HG02970 (cell line): ENCODE measurements around the gene NPIPA1.
"Not testable (repeated sequence)": the region's sequence is repeated elsewhere in the genome, so short reads cannot be mapped to it uniquely, and the experiment has no call there.

Experiments used
- ATAC-seq: cut with Tn5 transposase; IDR thresholded peaks from one replicate; pipeline ENCODE4 v1.9.1; 2021; ENCODE audit warnings: mild to moderate bottlenecking, moderate library complexity, moderate number of reproducible peaks; ENCODE audit not compliant: unreplicated experiment, low FRiP score

The NPIPA1 gene

DNA sequence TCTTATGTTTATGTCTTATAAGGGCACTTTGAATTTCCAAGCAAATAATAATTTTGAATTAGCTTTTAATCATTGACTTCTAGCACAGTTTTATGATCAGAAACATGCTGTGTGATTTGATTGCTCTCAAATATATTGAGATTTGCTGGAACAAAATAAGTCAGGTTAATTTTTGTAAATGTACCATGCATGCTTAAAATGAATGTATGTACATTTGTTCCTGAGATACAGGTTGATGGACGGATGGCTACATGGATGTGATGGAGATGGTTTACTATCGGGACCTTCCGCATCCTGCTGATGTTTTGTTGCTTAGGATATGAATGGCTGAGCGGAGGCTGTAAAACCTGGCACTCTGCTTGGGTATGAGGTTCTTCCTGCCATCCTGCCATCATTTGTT, at the start of gene NPIPA1:
TSS of gene NPIPA1 (plus strand) at position 301 of the 400 bp plus-strand sequence. CDS start at position 301, 0 bp downstream.
- ATAC-seq, result not testable (repeated sequence)

DNA sequence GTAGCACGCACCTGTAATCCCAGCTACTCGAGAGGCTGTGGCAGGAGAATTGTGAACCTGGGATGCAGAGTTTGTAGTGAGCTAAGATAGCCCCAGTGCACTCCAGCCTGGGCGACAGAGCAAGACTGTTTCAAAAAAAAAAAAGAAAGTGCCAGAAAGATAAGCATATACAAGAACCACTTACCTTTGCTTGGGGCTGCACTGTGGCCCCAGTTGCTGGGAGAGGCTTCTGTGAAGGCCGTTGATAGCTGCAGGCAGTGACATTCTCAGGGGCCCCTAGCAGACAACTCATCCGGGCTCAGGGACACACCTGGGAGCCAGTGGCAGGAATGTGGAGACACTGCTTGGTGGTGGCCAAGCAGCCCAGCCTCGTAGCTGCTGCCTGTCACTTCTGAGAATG, 45.1 kb upstream of the NPIPA1 start:
- ATAC-seq, result not testable (repeated sequence)

DNA sequence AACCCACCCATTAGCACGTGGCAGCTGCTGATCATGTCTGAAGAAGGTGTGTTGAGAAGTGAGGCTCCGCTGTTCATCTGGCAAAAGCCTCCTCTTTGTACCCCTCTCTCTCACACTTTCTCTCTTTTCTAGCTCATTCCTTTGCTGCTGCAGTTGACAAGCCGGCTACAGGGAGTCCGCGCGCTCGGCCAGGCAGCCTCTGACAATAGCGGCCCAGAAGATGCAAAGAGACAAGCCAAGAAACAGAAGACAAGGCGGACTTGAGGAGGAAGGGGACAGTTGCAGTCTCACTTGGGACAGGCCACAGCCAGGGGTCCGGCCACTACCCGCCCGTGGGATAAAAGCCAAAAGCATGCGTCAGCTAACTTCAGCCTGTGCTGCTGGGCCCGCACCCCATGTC, 41.9 kb upstream of the NPIPA1 start:
- not testable (repeated sequence) for ATAC-seq

DNA sequence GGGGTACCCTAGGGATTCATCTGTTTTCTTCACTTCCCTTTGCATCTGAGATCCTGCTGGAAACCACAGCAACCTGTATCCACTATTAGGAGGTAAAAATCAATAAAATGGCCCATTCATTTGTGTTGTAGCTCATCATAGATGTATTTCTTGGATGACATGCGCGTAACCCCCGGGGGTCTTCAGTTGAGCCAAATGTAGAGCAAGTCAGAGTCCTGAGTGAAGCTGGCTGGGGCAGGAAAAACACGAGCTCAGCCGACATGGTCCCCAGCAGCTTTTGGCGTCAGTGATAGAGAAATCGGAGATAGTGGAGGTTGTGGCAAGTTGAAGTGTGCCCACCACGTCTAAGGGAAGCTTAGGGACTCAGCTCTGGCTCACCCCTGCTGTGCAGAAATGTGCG, 41.2 kb upstream of the NPIPA1 start:
- not testable (repeated sequence) for ATAC-seq

DNA sequence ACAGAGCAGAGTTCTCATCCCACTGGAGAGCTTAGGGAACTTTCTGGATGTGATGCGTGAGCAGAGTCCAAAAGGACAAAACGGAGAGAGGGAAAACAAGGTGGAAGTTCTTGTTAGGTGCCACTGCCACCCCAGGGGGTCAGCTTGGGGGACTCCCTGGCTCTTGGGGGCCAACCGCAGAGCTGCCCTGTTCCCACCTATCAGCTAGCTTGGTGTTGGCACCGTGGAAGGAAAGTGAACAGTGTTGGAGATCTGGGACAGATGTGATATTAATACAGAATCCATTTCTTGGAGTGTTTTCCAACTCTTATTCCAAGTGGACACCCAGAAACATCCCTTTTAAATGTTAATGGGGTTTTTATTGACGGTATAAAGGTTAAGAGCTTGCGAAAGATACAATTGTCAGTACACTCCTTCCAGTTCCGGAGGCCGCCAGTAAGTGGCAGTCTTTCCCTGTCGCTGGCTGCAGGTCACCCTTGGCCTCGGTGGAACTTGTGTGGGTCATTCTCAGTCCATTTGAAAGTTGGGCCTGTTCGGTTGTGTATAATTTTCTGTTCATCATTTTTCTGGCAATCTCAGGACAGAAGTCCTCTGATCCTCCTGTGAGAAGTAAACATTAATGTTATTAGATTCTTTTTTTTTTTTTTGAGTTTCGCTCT, 40.1 kb upstream of the NPIPA1 start:
- ATAC-seq, result not testable (repeated sequence)

DNA sequence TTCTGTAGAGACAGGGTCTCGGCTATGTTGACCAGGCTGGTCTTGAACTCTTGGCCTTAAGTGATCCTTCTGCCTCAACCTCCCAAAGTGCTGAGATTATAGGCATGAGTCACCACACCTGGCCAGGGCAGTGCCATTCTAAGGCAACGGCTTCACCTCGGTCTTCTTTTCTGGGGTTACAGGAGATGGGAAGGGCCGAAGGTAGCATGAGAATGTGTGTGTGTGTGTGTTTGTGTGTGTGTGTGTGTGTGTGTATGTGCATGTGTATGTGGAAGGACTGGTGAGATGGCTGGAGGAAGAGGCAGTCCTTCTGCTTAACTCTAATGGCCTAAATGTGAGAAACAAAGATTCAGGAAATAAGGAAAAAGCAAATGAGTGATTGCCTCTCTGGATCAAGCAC, 39.1 kb upstream of the NPIPA1 start:
- not testable (repeated sequence) for ATAC-seq

DNA sequence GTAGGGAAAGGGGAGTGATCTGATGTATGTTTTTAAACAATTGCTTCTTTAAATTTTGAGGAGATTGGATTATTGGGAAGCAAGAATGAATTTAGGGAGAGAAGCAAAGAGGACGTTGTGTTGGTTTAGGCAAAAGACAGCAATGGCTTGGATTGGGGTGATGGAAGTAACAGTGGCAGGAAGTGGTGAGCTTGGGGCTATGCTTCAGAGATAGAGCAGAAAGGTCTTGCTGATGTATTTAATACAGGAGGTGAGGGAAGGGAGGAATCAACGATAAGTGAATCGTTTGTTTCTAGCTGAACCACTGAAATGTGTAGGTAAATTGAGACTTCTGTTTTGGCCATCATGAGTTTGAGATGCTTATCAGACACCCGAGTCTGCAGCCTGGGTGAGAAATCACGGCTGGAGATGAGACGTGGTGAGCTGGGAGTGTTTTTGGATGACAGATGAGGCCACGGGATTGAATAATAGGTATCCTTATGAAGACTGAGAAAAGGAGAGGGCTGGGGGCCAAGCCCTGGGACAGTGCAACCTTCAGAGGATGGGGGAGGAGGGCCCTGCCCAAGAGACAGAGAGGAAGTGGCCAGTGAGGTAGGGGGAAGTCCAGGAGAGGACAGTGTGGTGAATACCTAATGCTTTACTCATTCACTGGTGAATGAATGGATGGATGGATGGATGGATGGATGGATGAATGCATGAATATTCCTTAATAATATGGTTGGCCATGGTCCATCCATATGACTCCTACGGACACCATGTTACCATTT, 33.9 kb upstream of the NPIPA1 start:
- not testable (repeated sequence) for ATAC-seq

DNA sequence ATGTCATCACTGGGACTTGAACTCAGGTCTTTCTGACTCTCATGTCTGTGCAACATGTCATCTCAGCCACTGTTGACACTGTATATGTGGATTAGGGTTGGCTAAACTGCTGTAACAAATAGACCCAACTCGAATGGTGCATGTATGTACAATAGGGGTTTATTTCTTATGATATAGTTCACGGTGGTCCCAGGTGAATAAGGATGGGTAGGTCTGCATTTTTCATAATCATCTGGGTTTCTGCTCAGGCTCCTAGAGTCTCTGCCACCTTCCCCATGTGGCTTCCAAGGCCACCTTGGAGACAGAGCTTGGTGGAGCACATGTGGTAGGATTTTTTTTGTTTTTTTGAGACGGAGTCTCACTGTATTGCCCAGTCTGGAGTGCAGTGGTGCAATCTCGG, 27.5 kb upstream of the NPIPA1 start:
- ATAC-seq, result not testable (repeated sequence)

DNA sequence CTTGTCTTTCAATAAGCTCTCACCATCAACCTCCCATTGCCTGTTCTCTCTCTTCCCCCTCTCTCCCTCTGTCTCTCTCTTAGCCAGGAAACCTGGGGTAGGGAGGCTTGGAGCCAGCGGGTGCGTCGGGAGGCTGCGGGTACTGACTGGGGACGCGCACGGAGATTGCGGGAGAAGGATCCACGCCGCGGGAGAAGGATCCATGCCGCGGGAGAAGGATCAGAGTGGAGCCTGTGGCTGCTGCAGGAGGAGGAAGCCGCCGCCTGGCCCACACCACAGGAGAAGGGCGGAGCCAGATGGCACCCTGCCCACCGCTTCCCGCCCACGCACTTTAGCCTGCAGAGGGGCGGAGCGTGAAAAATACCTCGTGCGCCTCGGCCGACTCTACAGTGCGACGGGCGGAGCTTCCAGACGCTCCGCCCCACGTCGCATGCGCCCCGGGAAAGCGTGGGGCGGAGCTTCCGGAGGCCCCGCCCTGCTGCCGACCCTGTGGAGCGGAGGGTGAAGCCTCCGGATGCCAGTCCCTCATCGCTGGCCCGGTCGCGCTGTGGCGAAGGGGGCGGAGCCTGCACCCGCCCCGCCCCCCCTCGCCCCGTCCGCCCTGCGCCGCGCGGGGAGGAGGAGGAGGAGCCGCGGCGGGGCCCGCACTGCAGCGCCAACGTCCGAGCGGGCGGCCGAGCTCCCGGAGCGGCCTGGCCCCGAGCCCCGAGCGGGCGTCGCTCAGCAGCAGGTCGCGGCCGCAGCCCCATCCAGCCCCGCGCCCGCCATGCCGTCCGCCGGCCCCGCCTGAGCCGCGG, 26.2 kb upstream of the NPIPA1 start:
- not testable (repeated sequence) for ATAC-seq

DNA sequence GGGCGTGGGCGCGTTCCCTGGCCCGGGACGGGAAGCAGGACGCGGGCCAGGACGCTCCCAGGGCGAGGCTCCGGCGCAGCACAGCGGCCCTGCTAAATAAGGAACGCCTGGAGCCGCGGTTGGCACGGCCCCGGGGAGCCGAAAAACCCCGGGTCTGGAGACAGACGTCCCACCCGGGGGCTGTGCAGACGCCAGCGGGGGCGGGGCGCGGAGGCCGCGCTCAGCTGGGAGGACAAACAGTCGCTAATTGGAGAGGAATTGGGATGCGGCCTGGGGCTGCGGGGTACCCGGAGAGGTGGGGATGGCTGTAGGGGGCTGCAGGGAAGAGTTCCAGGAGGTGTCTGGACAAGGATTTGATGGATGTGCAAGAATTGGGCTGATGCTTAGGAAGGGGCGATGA, 25.3 kb upstream of the NPIPA1 start:
- not testable (repeated sequence) for ATAC-seq

DNA sequence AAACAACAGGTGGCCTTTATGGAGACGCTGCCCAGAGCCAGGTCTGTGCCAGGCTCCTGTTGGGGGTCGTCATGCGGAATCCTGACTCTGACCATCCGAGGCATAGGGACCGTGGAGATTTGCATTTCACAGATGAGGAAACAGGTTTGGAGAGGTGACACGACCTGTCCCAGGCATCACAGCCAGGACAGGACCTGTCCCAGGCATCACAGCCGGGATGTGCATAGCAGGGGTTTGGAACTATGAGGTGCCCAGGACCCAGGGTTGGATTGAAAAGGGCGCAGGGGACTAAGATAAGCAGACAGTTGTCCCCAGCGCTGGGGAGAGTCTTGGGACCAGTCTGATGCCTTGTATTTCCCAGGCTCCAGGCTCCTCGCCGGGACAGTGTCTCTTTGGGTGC, 24.7 kb upstream of the NPIPA1 start:
- ATAC-seq, result not testable (repeated sequence)

DNA sequence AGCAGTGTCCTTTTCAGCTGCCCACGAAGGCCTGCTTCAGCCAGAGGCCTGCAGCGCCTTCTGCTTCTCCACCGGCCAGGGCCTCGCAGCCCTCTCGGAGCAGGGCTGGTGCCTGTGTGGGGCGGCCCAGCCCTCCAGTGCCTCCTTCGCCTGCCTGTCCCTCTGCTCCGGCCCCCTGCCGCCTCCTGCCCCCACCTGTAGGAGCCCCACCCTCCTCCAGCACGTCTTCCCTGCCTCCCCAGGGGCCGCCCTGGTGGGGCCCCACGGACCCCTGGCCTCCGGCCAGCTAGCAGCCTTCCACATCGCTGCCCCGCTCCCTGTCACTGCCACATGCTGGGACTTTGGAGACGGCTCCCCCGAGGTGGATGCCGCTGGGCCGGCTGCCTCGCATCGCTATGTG, 18.7 kb upstream of the NPIPA1 start:
- not testable (repeated sequence) for ATAC-seq

DNA sequence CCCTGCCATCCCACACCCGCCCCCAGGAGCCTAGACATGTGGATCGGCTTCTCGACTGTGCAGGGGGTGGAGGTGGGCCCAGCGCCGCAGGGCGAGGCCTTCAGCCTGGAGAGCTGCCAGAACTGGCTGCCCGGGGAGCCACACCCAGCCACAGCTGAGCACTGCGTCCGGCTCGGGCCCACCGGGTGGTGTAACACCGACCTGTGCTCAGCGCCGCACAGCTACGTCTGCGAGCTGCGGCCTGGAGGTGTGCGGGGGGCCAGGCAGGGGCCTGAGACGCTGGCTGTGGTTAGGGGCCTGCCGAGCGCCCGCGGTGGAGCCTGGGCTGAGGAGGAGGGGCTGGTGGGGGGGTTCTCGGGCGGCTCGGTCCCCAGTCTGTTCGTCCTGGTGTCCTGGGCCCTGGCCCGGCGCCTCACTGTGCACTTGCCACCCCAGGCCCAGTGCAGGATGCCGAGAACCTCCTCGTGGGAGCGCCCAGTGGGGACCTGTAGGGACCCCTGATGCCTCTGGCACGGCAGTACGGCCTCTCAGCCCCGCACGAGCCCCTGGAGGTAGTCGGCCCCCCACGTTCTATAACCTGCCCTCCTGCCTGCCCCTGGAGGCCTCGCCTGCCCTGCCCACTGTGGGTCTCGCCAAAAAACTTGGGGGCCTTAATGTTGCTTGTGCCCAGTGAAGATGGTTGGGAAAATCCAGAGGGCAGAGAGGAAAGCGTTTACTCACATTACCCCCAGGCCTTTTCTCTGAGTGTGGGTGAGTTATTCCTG, 17.2 kb upstream of the NPIPA1 start:
- not testable (repeated sequence) for ATAC-seq

DNA sequence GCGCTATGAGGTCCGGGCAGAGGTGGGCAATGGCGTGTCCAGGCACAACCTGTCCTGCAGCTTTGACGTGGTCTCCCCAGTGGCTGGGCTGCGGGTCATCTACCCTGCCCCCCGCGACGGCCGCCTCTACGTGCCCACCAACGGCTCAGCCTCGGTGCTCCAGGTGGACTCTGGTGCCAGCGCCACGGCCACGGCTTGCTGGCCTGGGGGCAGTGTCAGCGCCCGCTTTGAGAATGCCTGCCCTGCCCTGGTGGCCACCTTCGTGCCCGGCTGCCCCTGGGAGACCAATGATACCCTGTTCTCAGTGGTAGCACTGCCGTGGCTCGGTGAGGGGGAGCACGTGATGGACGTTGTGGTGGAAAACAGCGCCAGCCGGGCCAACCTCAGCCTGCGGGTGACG, 15.0 kb upstream of the NPIPA1 start:
- ATAC-seq, result not testable (repeated sequence)

DNA sequence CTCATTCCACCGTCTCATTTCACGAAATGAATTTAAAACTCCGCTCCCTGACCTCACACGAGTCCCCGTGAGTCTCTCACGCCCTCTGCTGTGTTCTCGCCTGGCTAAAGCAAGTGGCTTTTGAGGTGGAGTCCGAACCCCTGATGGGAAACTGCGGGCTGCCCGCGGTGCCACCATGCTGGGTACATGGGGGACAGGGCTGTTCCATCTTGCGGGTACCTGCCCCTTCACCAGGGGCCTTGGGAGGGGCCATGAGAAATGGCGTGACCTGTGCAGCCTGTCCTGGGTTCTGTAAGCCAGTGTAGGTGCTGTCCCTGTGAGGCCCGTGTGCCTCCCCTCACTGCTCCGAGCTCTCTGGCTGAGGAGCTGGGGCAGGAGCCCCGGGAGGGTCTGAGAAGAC, 14.3 kb upstream of the NPIPA1 start:
- not testable (repeated sequence) for ATAC-seq

DNA sequence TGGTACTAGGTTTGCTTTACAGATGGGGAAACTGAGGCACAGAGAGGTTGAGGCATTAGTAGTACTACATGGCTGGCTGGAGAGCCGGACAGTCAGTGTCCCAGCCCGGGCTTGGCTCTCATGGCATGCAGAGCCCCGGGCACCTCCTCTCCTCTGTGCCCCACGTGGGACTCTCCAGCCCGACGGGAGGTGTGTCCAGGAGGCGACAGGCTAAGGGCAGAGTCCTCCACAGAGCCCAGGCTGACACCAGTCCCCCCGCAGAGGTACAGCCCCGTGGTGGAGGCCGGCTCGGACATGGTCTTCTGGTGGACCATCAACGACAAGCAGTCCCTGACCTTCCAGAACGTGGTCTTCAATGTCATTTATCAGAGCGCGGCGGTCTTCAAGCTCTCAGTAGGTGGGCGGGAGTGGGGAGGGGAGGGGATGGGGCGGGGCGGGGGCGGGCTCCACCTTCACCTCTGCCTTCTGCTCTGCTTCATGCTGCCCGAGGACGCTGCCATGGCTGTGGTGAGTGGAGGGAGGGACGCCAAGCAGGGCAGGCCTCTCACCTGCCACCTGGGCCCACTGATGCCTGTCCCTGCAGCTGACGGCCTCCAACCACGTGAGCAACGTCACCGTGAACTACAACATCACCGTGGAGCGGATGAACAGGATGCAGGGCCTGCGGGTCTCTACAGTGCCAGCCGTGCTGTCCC, 13.7 kb upstream of the NPIPA1 start:
- ATAC-seq, result not testable (repeated sequence)

DNA sequence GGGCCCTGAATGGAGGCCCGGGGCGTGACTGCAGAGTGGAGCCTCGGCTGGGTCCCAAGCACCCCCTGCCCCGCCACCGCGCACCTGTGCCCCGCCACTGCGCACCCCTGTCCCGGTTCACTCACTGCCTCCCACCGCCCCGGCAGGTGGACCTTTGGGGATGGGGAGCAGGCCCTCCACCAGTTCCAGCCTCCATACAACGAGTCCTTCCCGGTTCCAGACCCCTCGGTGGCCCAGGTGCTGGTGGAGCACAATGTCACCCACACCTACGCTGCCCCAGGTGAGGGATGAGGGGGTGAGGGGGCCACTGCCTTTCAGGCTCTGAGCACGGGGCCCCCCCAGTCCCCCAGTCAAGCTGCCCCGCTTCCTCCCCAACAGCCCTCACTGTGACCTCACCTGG, 12.9 kb upstream of the NPIPA1 start:
- not testable (repeated sequence) for ATAC-seq

DNA sequence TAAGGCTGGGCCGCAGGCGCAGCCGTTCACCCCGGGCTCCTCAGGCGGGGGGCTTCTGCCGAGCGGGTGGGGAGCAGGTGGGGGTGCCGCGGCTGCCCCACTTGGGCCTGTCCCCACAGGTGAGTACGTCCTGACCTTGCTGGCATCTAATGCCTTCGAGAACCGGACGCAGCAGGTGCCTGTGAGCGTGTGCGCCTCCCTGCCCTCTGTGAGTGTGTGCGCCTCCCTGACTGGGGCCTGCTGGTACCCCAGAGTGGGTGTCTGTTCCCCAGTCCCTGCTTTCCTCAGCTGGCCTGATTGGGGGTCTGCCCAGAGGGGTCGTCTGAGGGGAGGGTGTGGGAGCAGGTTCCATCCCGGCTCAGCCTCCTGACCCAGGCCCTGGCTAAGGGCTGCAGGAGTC, 12.3 kb upstream of the NPIPA1 start:
- ATAC-seq, result not testable (repeated sequence)

DNA sequence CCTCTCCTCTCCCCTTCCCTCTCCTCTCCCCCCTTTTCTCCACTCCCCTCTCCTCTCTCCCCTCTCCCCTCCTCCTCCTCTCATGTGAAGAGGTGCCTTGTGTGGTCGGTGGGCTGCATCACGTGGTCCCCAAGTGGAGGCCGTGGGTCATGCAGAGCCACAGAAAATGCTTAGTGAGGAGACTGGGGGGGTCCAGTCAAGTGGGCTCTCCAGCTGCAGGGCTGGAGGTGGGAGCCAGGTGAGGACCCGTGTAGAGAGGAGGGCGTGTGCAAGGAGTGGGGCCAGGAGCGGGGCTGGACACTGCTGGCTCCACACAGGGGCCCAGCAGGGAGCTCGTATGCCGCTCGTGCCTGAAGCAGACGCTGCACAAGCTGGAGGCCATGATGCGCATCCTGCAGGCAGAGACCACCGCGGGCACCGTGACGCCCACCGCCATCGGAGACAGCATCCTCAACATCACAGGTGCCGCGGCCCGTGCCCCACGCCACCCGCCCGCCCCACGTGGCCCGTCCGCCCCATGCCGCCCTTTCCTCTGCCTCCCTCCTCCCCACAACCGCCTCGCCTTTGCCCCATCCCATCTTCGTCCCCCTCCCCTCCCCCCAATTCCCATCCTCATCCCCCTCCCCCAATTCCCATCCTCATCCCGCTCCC, 9.1 kb upstream of the NPIPA1 start:
- not testable (repeated sequence) for ATAC-seq
